Large intestine (tissue), 3 donors: ENCODE data around the gene DAZAP1. TPM values are rescaled to one million over a fixed set of nuclear protein-coding genes. Genes with fewer than 3 reads are reported as not detected.

Source experiments
- DNase-seq, 2 donors: peaks; one replicate each; pipeline versions ENCODE4 v3.0.0 to v3.0.0-alpha.2; 2013
- H3K27ac ChIP-seq: one replicate; pipeline ENCODE4 v1.5.1; 2013; ENCODE audit warnings: low read length
- H3K27me3 ChIP-seq: 2 replicates; pipeline ENCODE4 v1.6.1; 2013; ENCODE audit warnings: low read length; ENCODE audit not compliant: control insufficient read depth, insufficient read depth
- H3K36me3 ChIP-seq: 2 replicates; pipeline ENCODE4 v1.6.1; 2013; ENCODE audit warnings: low read length; ENCODE audit not compliant: control insufficient read depth, insufficient read depth
- H3K4me1 ChIP-seq: one replicate; pipeline ENCODE4 v1.6.1; 2013; ENCODE audit warnings: low read length; ENCODE audit not compliant: control insufficient read depth, insufficient read depth
- H3K4me3 ChIP-seq: one replicate; pipeline ENCODE4 v1.5.1; 2013; ENCODE audit warnings: low read length
- H3K9me3 ChIP-seq: one replicate; pipeline ENCODE4 v1.6.1; 2013; ENCODE audit warnings: mild to moderate bottlenecking, low read depth, low read length, moderate library complexity; ENCODE audit not compliant: control insufficient read depth
- WGBS: methylation state at CpG from one replicate; pipeline ENCODE4 v1.1.5; 2013; ENCODE audit warnings: low lambda C conversion rate; ENCODE audit not compliant: insufficient coverage; 5-methylcytosine and 5-hydroxymethylcytosine counted together
- polyA plus RNA-seq: library from polyadenylated mRNA; unstranded; fragments of 120-200 nt; gene quantifications from one replicate; pipeline ENCODE4 v1.2.1, GENCODE V29; 2013

The DAZAP1 gene
- polyA plus RNA-seq, 1 donor = 97.8 TPM

- H3K4me3 ChIP-seq = no peak overlapping the region
- peaks cover 10% of the 10 kb centered on the region for H3K9me3 ChIP-seq
- H3K4me1 ChIP-seq = peaks cover 12% of the 10 kb centered on the region
- peak in 1 of 2 donors; percentile 18 for DNase-seq
- no CpG with 5 or more reads among the region's 33 CpGs for WGBS
- H3K36me3 ChIP-seq = no peaks in the 10 kb centered on the region
- H3K27me3 ChIP-seq = peaks cover 94% of the 10 kb centered on the region
- no peak overlapping the region for H3K27ac ChIP-seq
Observed at GRCh38 chr19:1453525-1454364, 46.4 kb downstream of the DAZAP1 start.

DNA sequence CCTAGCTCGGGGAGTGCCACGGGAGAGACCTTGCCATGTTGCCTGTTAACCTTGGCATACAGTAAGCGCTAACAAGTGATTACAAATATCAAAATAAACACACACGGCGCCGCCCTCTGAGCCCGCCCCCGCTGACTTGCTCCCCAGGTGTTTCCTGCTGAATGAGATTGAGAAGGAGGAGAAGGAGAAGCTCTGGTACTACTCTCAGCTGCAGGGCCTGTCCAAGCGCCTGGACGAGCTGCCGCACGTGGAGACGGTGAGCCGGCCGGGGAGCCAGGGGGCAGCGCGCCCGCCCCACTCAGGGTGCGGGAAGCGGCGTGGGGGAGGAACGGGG is 47.6 kb downstream of the DAZAP1 start:
- peaks cover 12% of the 10 kb centered on the region for H3K4me1 ChIP-seq
- no peak overlapping the region for H3K4me3 ChIP-seq
- peaks cover 87% of the 10 kb centered on the region for H3K27me3 ChIP-seq
- no peaks in the 10 kb centered on the region for H3K36me3 ChIP-seq
- peaks cover 10% of the 10 kb centered on the region for H3K9me3 ChIP-seq
- WGBS = no CpG with 5 or more reads among the region's 22 CpGs
- no peak overlapping the region for H3K27ac ChIP-seq
- no peak for DNase-seq

- Histone ChIP-seq H3K4me1 (peaks cover 12% of the 10 kb centered on the region), H3K4me3 (no peak overlapping the region), H3K27ac (no peak overlapping the region), H3K9me3 (peaks cover 10% of the 10 kb centered on the region), H3K27me3 (peaks cover 83% of the 10 kb centered on the region), H3K36me3 (peaks cover 5% of the 10 kb centered on the region)
- peak; percentile 70 to 85 for DNase-seq
- WGBS = no CpG with 5 or more reads among the region's 42 CpGs
Observed at GRCh38 chr19:1455336-1456120, 48.1 kb downstream of the DAZAP1 start.

DNA sequence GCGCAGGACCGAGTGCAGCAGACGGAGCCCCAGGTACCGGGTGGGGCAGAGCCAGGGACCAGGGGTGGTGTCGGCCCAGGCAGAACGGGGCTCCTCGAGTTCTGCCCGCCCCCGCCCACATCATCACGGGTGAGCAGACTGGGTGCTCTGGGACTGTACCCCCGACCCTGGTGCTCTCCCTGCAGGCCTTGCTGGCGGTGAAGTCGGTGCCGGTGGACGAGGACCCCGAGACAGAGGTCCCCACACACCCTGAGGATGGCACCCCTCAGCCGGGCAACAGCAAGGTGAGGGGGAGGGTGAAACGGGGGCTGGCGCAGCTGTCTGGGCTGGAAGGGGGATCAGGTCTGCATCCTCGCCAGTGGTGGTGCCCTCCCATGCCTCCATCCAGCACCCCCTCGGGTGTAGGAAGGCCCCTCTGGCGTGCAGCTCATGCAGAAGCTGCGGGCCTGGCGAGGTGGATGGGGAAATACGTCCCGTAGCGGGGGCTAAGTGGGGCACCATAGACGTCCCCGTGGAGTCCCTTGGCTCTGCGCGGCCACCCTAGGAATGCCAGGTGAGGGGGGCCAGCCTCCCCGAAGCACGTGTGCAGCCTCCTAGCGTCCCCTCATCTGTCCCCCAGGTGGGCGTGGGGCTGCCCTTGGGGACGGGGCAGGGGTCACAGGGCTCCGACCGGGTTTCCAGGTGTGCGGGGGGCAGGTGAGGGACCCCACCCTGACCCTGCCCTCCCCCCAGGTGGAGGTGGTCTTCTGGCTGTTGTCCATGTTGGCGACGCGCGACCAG is 48.9 kb downstream of the DAZAP1 start:
- peaks cover 10% of the 10 kb centered on the region for H3K9me3 ChIP-seq

GRCh38 chr19:1457031-1457739 is 49.8 kb downstream of the DAZAP1 start:
- no peak overlapping the region for H3K4me3 ChIP-seq
- H3K27ac ChIP-seq = no peak overlapping the region
- peaks cover 10% of the 10 kb centered on the region for H3K9me3 ChIP-seq
- H3K27me3 ChIP-seq = peaks cover 66% of the 10 kb centered on the region
- DNase-seq = no peak
- peaks cover 12% of the 10 kb centered on the region for H3K4me1 ChIP-seq
- WGBS = no CpG with 5 or more reads among the region's 48 CpGs
- H3K36me3 ChIP-seq = peaks cover 7% of the 10 kb centered on the region

More for the DNA sequence above, 48.9 kb downstream of the DAZAP1 start:
- no CpG with 5 or more reads among the region's 43 CpGs for WGBS
- H3K4me1 ChIP-seq = peaks cover 12% of the 10 kb centered on the region
- no peak overlapping the region for H3K27ac ChIP-seq
- peaks cover 75% of the 10 kb centered on the region for H3K27me3 ChIP-seq
- no peak for DNase-seq
- no peak overlapping the region for H3K4me3 ChIP-seq
- peaks cover 7% of the 10 kb centered on the region for H3K36me3 ChIP-seq

GRCh38 chr19:1457892-1458291 is 50.5 kb downstream of the DAZAP1 start:
- DNase-seq = no peak
- H3K4me3 ChIP-seq = no peak overlapping the region
- peaks cover 12% of the 10 kb centered on the region for H3K4me1 ChIP-seq
- peaks cover 59% of the 10 kb centered on the region for H3K27me3 ChIP-seq
- peaks cover 10% of the 10 kb centered on the region for H3K9me3 ChIP-seq
- H3K36me3 ChIP-seq = peaks cover 7% of the 10 kb centered on the region
- 92% methylated on average over 2 of the region's 16 CpGs for WGBS
- H3K27ac ChIP-seq = no peak overlapping the region

- Histone ChIP-seq H3K9me3 (no peaks in the 10 kb centered on the region), H3K4me3 (no peak overlapping the region), H3K27me3 (peaks cover 47% of the 10 kb centered on the region), H3K4me1 (peaks cover 12% of the 10 kb centered on the region), H3K27ac (no peak overlapping the region), H3K36me3 (peaks cover 7% of the 10 kb centered on the region)
- DNase-seq = no peak
- no CpG with 5 or more reads among the region's 9 CpGs for WGBS
Observed at GRCh38 chr19:1459479-1459878, 52.1 kb downstream of the DAZAP1 start.

- H3K27me3 ChIP-seq = peaks cover 49% of the 10 kb centered on the region
- no peaks in the 10 kb centered on the region for H3K9me3 ChIP-seq
- no peak overlapping the region for H3K27ac ChIP-seq
- peaks cover 12% of the 10 kb centered on the region for H3K4me1 ChIP-seq
- no CpG with 5 or more reads among the region's 36 CpGs for WGBS
- peaks cover 7% of the 10 kb centered on the region for H3K36me3 ChIP-seq
- no peak for DNase-seq
- H3K4me3 ChIP-seq = no peak overlapping the region
Observed at GRCh38 chr19:1460033-1460995, 52.9 kb downstream of the DAZAP1 start.

DNA sequence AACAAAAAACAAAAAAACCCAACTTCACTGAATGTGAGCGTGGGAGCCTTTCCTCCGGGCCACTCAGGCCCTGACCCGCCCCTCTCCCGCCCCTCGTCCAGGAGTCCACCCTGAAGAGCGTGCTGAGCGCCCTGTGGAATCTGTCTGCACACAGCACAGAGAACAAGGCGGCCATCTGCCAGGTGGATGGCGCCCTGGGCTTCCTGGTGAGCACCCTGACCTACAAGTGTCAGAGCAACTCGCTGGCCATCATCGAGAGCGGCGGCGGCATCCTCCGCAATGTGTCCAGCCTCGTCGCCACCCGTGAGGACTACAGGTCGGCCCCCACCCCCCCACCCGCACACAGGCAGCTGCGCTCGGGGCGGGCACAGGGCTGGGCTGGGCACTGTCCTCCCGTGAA is 54.5 kb downstream of the DAZAP1 start:
- peaks cover 11% of the 10 kb centered on the region for H3K9me3 ChIP-seq
- no peak for DNase-seq
- H3K36me3 ChIP-seq = peaks cover 7% of the 10 kb centered on the region
- no CpG with 5 or more reads among the region's 24 CpGs for WGBS
- no peak overlapping the region for H3K27ac ChIP-seq
- no peak overlapping the region for H3K4me3 ChIP-seq
- H3K27me3 ChIP-seq = peaks cover 50% of the 10 kb centered on the region
- H3K4me1 ChIP-seq = no peaks in the 10 kb centered on the region
